ENCODE data around the gene CHDH.

Gene CHDH

DNA sequence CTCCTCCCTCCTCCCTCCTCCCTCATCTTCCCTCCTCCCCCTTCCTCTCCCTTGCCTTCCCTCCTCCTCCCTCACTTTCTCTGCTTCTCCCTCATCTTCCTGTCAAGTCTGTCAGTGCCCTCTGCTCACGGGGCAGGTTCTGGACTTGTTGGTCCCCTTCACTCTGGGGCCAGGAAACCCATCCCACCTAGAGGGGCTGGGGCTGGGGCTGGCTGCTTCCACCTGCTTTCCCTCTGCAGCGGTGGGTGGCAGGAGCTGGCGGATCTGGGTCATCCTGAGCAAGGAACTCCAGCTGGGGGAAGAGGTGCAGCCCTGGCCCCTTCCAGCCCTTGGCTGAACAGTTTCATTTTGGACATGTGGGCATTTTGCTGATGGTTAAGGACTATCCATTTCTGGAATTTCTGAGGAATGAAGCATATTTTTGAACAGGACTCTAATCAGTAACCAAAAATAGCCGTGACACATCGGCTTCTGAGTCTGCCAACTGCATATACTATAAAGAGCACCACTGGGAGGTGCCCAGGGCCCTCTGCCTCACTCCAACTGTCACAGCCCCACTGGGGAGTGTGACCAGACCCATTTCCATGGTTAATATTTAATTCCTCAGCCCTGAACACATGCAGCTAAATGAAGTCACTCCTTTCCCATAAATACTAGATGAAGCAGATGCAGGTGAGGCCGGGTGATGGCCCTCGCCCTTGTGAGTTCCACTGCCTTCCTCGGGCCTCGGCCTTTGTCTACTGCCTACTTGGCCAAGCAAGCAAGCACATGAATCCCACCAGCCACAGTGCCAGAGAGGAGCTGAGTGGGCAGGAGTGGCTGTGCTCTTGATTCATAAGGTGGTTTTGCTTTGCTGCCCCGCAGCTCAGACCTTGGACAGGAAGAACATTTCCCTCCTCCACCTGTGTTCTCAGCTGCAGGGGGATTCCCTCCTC, 39.8 kb downstream of the CHDH start:
- no peak for DNase-seq

DNA sequence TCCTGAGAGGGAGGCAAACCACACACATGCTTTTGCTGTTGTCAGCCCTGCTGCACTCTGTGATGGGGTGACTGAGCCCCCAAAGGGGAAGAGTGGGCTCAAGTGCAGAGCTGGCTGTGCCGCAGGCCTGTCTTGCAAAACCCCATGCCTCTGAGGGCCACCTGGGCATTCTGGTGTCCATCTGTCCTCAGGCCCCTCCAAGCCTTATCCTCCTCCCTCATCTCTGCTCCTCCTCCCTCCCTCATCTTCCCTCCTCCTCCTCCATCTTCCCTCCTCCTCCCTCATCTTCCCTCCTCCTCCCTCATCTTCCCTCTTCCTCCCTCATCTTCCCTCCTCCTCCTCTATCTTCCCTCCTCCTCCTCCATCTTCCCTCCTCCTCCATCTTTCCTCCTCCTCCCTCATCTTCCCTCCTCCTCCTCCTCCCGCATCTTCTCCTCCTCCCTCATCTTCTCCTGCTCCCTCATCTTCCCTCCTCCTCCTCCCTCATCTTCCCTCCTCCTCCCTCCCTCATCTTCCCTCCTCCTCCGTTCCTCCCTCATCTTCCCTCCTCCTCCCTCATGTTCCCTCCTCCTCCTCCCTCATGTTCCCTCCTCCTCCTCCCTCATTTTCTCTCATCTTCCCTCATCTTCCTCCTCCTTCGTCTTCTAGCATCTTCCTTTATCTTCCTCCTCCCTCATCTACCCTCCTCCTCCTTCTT, 40.6 kb downstream of the CHDH start:
- DNase-seq, result no peak

DNA sequence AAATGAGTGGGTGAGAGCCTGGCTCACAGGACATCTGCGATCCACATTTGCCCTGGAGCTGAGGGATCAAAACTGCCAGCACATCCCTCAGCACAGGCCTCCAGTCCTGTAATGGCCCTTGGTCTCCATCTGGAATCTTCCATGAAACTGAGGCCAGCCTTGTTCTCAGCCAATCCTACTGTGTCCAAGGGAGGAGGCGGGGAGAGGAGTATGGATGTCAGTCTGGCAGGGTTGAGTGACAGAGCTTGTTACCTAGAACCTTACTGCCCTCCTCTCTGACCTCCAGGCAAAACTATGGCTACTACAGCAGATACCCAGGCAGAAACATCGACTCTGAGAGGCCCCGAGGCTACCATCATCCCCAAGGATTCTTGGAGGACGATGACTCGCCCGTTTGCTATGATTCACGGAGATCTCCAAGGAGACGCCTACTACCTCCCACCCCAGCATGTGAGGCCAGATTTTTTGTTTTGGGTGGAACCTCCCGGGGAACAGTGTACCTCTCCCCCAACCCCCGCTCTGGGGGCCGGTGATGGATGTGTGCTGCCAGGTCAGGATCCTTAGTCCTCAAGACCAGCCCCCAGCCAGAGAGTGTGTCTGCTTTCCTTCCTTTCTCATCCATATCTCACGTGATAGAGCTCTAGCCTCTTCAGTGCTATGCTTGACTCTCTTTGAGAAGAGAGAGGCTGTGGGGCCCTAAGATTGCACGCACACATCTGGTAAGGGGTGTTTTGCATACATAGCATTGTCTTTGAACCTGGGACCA, 41.3 kb downstream of the CHDH start:
- no peak for DNase-seq

DNA sequence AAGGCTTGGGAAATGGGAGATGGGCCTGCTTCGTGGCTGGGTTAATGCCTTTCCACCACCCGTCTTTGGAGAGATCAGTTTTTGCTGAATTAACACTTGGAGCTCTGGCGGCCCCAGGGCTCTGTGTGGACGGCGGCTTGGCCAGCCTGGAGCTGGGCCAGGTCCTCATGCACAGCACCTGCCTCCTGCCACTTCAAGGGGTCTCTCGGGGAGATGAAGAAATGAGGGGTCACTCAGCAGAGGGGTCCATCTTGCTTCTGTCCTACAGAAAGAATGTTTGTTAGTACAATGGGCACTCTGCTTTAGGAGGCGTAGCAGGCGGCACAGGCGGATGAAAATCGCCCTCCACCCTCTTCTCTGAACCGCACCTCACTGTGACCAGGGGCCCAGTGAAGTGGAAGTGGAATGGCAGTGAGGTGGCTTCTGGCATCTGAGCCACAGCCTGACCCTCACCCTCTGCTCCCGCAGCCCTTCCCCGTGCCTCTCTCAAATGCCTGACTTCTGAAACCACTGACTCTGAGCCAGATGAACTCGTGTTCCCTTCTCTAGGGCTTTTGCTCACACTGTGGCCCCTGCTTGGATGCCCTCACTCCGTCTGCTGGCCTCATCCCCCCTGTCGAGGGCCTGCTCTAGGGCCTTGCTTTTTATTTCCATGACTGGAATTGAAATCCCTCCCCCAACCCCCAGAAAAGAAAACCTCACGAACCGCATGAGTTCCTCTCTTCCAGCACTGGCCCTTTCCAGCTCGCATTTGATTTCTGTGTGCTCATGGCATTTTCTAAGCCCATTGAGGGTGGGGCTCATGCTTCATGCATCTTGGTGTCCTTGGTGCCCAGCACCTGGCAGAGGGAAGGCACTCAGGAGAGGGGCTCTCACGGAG, 42.2 kb downstream of the CHDH start:
- DNase-seq, result no peak

DNA sequence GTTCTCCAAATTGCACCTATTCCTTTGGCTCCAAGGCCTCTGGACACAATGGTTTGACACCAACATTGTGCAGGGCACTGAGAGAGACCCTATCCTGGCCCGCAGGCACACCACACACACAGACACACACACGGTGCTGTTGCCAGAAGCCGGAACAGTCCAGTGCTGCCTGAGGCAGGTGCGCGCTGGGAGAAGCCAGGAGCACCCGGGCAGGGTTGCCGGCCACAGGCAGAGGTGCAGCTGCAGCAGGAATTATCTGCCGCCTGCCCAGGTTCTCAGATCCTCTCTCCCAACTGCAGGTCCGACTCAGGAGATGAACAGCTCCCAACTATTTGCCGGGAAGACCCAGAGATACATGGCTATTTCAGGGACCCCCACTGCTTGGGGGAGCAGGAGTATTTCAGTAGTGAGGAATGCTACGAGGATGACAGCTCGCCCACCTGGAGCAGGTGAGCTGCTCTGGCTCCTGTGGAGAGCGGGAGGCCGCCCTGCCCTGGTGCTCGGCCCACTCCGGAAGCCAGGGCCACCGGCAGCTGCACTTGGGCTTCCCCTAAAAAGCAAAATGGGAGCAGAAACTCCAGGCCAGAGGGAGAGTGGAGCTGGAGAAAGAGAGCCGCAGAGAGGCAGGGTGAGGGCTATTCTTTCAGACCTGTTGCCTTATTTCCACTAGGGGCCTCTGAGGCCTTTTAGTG, 42.9 kb downstream of the CHDH start:
- DNase-seq, result no peak

DNA sequence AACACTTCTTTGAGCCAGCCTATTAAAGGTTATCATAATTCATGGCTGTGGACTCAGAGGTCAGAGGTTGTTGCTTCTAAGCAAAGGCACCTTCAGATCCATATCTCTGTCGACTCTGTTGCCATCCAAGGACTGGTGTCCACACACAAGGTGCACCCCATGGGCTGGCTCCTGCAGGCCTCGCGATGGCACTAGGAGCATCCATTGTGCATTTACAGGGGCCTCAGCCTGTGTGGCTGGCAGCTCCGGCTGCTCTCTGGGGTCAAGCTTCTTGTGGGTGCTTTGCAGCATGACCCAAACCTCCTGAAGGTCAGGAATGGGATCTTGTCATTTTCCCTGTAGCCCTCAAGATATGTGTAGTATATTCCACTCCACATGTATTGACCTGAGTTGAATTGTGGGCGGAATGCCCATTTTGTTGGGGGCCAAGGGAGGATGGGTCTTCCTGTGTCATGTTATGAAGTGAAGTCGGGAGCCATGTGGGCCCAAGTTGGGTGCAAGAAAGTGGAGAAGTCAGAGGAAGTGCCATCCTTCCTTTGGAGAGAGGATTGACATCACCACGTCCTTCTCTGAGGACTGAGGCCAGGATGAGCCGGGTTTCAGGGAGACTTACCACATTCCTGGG, 43.9 kb downstream of the CHDH start:
- no peak for DNase-seq

DNA sequence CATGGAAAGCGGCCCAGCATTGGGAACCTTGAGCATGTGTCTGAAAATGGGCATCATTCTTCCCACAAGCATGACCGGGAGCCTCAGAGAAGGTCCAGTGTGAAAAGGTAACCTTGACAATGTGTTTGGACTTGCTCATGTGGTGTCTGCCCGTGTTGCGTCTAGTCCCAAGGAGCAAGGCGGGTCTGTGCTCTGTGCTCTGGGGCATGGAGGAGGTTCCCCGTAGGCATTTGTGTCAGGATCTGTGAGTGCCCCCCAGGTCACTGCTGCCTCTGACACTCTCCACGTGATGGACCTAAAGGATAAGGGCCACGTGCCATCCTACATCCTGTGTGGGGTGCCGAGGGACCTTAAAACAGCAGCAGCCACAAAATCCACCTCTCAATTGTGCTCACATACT, 44.9 kb downstream of the CHDH start:
- no peak for DNase-seq

DNA sequence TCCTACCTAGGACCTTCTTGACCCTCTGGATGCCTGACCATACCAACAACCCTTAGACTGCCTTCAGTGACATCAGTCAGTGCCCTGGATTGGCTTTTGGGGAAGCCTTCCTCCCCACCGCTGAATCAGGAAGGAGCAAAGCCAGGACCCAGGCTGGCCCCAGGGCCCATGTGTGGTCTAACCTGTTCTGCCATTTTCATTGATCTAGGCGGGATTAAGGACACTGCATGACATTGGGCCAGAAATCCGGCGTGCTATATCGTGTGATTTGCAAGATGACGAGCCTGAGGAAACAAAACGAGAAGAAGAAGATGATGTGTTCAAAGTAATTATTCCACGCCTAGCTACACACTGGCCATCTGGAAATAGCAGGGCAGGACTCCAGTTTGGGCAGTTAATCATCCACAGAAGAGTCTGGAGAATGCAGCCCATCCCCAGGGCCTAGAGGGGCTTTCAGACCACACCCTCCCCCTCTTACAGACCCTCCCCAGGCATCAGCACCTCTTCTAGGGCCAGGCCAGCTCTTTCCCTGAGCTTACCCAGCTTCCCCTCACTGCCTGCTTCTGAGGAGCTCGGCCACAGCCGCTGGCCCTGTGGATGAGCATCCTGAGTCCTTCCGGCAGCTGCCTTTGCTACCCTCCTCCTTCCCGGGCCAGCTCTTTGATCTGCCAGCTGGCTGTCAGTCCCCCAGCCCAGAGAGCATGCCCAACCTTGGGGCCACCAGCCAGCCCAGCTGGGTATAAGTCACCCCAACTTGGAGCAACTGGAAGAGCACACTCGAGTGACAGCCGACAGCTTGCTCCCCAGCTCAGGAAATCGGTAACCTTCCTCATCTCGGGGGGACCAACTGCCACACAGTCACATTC, 45.9 kb downstream of the CHDH start:
- DNase-seq, result no peak

DNA sequence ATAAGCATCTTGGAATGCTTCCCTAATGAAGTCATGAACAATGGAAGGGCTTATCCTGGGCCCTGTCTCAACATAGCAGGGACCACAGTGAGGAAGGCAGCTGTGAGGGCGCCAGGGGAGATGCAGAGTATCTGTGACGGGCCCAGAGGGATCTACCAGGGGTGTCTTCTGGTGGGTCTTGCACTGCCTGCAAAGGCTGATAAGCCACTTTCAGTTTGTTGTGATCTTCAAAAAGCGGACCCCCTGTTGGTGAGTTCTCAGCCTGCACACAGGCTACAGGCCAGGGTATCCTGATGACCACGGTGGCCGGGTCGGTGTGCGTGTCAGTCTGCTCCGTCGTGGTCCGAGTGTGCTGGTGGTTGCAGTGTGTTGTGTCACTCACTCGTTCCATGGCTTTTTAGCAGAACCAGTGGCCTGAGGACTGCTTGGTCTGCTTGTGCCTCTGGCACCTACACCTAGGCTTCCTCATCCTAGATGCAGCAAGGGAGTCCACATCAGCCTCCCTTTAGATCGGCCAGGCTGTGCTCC, 46.8 kb downstream of the CHDH start:
- DNase-seq, result no peak

DNA sequence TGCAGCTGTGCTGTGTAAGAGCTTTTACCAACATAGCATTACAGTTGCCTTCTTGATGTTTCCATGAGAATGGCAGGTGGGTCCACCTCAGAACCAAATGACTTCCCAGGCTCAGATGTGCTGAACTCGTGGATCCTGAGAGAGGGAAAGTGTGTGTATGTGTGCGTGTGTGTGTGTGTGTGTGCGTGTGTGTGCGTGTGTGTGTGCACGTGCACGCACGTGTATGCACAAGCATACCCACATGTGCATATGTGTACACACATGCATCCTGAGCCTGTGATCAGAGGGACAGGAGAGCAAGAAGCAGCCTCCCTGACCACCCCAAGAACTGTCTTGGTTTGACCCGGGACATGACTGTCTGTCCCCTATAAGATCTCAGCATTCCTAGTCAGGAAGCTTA, 48.1 kb downstream of the CHDH start:
- DNase-seq, result no peak

DNA sequence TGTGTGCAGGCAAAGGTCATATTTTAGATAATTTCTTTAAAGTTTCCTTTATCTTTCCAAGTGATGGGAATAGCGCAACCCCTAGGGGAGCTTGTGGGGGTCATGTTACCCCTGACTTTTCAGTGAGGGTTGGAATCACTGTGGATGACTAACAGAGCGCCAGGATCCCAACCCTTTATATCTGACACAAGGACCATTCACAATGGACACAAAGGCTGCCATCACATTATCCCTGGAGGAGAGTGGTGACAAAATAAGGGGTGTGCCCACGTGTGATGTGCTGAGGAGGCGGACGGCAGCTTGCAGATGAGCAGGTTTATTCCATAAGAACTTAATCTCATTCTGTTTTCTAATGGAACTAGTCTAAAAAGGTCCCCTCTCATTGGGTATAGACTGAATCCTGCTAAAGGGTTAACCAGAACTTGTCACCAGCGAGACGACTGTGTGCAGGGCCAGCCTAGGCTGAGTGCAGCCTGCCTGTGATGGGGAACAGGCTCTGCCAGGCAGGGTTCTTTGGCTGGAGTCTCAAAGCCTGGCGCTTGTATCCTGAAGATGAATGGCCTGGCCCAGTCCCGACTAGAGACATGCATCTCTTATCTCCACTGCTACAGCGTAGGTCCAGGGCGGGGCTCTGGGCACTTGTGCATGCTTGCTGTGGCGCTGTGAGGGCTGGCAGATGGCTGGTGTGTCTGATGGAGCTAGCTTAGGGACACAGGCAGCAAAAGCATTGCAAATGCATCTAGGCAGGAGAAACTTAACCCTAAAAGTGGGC, 50.2 kb downstream of the CHDH start:
- DNase-seq, result no peak

DNA sequence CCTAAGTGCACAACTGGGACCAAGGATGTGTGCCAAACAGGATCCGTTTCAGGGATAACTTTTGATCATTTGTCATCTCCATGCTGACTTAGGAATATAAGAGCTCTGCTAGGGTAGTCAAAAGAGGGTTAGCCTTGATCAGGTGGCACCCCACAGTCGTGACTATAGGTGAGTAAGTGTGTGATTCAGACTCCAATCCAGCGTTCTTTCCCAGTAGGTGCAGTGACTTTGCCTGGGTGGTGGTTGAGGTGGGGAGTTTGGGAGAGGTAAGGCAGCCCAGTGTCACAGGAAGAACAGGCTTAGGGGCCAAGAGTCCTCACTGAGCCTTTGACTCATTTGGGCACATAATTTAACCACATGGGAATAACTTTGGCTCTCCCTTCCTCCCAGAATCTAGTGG, 51.0 kb downstream of the CHDH start:
- no peak for DNase-seq

DNA sequence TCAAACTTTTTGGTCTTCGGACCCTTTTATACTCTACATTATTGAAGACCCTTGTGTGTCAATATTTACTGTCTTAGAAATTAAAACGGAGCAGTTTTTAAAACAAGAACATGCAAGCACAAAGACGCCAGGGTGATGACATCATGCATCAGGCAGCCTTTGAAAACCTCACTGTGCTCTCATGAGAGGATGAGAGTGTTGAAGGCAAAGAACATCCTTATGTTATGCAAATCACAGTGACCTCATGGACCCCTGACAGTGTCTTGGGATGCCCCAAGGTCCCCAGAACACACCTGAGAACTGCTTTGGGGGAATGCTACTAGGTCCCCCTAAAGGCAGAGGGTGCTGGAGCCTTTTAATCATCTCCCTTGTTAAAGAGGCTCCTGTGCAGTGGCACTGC, 51.6 kb downstream of the CHDH start:
- no peak for DNase-seq

DNA sequence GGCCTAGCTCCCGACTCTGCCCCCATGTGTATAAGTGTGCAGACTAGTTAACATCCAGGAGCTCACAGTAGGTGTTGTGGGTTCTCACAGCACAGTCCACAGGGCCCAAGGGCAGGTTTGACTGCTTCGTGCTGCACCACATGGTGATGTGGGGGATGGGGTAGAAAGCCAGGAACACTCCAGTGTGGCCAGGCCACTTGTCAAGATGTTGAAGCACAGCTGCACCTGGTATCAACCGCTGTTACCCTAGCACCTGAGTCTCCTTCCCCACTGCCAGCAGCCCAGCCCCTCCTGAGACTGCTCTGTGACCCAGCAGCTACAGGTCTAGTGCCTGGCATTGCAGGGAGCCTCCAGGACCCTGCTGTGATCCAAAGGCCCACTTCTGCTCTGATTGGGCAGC, 53.4 kb downstream of the CHDH start:
- DNase-seq, result no peak

DNA sequence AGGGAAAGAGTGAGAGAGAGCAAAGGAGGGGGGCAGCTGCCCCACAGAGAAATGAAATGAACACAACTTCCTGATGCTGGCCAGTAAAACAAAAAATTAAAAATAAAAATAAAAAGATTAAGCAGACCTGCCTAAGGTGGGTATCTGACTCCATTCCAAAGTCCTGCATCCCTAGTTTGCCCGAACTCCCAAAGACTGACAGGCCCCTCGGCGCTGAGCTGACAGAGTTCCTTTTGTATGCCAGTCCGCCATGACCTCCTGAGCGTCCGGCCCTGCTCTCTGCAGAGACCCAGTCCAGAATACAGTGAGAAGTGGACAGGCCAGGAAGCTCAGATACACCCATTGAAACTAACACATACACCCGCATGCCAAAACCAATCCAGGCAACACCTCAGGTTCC, 54.9 kb downstream of the CHDH start:
- no peak for DNase-seq

DNA sequence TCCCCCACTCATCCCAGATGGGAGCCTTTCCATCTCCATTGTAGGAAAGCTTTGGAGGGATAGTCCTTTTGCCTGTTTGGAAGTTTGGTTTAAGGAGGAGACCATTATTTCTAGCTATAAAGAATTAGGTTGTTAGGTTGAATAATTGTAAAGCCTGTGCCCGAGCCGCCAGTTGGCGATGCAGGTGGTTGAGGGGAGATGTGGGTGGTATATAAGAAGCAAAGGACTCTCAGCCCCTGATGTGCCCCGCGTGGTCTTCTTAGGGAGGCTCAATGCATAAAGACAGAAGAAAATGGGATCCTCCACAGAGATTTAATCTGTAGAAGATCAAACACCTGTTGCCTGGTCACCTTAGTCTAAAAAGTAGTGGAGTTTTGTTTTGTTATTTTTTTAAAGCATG, 55.7 kb downstream of the CHDH start:
- no peak for DNase-seq

DNA sequence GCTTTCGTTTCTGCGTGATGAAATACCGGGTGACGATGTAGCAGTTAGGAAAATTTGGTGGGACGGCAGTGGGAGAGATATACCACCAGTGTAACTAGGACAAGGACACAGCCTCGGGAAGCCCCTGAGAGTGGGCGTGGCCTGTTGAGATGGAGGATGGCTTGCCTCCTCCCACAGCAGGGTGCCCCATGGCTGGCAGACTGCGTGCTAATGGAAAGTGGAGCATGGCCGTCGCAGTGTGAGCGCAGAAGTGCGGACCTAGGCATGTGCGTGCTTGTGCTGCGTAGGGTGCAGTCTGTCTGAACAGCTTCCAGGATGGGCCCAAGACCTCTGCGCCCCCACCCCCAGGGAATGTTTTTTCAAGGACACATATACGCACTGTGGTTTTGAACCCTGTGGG, 56.8 kb downstream of the CHDH start:
- no peak for DNase-seq

DNA sequence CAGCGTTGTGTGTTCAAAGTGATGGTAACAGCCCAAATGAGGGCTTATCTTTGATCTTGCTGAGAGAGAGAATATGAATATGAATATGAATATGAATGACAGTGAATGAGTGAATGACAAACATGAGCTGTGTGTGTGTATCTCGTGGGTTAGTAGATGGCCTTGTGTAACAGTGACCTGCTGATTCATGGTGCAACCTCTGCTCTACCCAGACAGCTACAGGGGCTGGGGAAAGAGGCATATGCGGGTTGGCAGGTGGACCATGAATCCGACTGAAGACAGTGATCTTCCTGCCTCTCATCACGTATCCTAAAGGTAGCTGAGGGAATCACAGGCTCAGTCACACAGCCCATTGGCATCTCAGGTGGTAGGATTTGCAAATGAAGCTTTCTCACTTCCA, 58.2 kb downstream of the CHDH start:
- DNase-seq, result no peak

DNA sequence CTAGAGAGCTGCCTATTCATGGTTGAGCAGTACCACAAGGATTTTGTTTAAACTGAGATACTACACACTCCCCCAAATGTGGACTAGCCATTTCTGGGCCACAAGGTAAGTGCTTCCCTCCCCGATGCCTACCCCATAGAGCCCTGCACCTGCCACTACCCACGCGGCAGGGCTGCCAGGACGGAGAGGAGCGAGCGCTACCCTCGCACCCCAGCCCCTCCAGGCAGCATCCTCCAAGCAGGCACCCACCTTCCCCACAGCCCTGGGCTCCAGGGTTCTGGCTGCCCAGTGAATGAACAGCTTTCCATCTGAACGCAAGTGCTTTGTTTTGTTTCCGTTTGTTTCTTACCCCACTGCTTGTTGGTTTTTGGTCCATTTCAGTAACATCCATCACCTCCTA, 59.2 kb downstream of the CHDH start:
- no peak for DNase-seq

All from activated effector memory CD4-positive, alpha-beta T cell treated with Interleukin-2 at 50 U/mL for 16 hours (primary cell).